C4-2B (cell line): ENCODE results near the gene LMAN2.

Experiments used
- H3K27ac ChIP-seq: fragments of 450-650 bp; 2 replicates; pipeline ENCODE4 v1.5.1; 2017
- CTCF ChIP-seq: fragments of 450-650 bp; conservative IDR thresholded peaks from 2 replicates; pipeline ENCODE4 v1.5.1; 2017; ENCODE audit warnings: mild to moderate bottlenecking
- ZFX ChIP-seq: fragments of 450-650 bp; IDR thresholded peaks from 2 replicates; pipeline ENCODE4 v1.6.1; 2017

Gene LMAN2

GRCh38 chr5:177366528-177367322, 15.3 kb upstream of the LMAN2 start:
- TF ChIP-seq CTCF, result no peak
- peak; percentile 21; the same call in 1 of the 2 replicates for TF ChIP-seq ZFX
- peak overlapping the region; percentile 84 for H3K27ac ChIP-seq

GRCh38 chr5:177365845-177366527, 14.5 kb upstream of the LMAN2 start:
- H3K27ac ChIP-seq, result peak overlapping the region; percentile 84
- TF ChIP-seq CTCF (no peak), ZFX (no peak)

- TF ChIP-seq CTCF (no peak), ZFX (no peak)
- H3K27ac ChIP-seq, result no peak overlapping the region
Measured at GRCh38 chr5:177364159-177364962, 12.9 kb upstream of the LMAN2 start.

DNA sequence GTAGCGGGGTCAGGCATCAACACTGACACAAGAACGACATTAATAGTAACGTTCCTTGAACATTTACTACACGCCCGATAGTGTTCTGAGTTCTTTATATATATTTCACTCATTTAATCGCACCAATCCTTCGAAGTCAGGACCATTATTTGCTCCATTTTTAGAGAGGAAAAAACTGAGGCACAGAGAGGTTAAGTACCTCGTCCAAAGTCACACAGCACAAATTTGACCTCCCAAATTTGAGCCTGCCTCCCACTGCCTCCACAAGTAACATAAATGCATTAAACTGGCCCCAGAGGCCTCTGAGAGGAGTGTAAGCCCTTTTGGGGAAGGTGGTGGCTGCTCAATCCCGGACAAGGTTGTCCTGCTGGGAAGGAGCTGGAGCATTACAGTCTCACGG, 12.1 kb upstream of the LMAN2 start:
- TF ChIP-seq ZFX (no peak), CTCF (no peak)
- no peak overlapping the region for H3K27ac ChIP-seq

GRCh38 chr5:177362610-177363507, 11.4 kb upstream of the LMAN2 start:
- TF ChIP-seq CTCF, result no peak
- no peak for TF ChIP-seq ZFX
- H3K27ac ChIP-seq, result no peak overlapping the region

DNA sequence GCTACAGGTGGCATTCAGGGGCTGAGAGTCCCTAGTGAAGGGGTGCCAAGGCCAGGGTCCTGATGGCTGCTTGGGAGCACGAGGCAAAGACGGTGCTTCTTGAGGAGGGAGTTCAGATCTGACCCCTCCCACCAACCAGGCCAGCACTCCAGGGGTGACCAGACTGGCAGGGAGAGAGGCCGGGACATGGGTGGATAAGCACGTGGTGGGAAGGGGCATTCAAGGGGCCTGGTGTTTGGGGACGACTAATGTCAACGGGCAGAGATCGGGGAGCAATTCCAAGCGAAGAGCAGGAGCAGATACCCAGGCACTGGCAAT, 10.8 kb upstream of the LMAN2 start:
- TF ChIP-seq CTCF (no peak), ZFX (no peak)
- no peak overlapping the region for H3K27ac ChIP-seq
